SK-N-SH (cell line): ENCODE data around the gene HEMK1.

ENCODE experiments used
- CHD2 ChIP-seq: fragments of 150-350 bp; IDR thresholded peaks from 2 replicates; pipeline ENCODE4 v1.6.1; 2018; ENCODE audit warnings: low read length; ENCODE audit not compliant: partially characterized antibody
- CTCF ChIP-seq: fragments of 200-600 bp; sonication (generic); IDR thresholded peaks from 2 replicates; pipeline ENCODE4 v1.6.1; 2017; ENCODE audit warnings: antibody characterized with exemption, mild to moderate bottlenecking, moderate library complexity
- EZH2phosphoT487 ChIP-seq: fragments of 200-600 bp; sonication (generic); IDR thresholded peaks from 2 replicates; pipeline ENCODE4 v1.6.1; 2017; ENCODE audit warnings: low read depth, mixed run types, mild to moderate bottlenecking, antibody characterized with exemption, moderate library complexity, borderline replicate concordance
- FOXM1 ChIP-seq: IDR thresholded peaks from 2 replicates; pipeline ENCODE4 v1.4.0; 2012; ENCODE audit warnings: low read depth, mild to moderate bottlenecking
- GABPA ChIP-seq: IDR thresholded peaks from 2 replicates; pipeline ENCODE4 v1.4.0; 2012; ENCODE audit warnings: low read depth, mild to moderate bottlenecking
- IRF3 ChIP-seq: fragments of 150-350 bp; IDR thresholded peaks from 2 replicates; pipeline ENCODE4 v1.6.1; 2016; ENCODE audit warnings: mild to moderate bottlenecking, low read depth, low read length
- MAX ChIP-seq: IDR thresholded peaks from 2 replicates; pipeline ENCODE4 v1.4.0; 2012; ENCODE audit warnings: low read depth
- NFIC ChIP-seq: IDR thresholded peaks from 2 replicates; pipeline ENCODE4 v1.4.0; 2012; ENCODE audit warnings: borderline replicate concordance
- PBX3 ChIP-seq: IDR thresholded peaks from 2 replicates; pipeline ENCODE4; 2012
- POLR2AphosphoS5 ChIP-seq: IDR thresholded peaks from 2 replicates; pipeline ENCODE4 v1.6.1; 2012; ENCODE audit warnings: low read depth, low read length
- REST ChIP-seq: IDR thresholded peaks from 2 replicates; pipeline ENCODE4 v1.6.1; 2012; ENCODE audit warnings: mild to moderate bottlenecking, low read depth, low read length, moderate library complexity
- TAF1 ChIP-seq: IDR thresholded peaks from 2 replicates; pipeline ENCODE4 v1.6.1; 2012; ENCODE audit warnings: low read depth, mild to moderate bottlenecking, low read length, moderate library complexity, borderline replicate concordance
- TCF12 ChIP-seq: IDR thresholded peaks from 2 replicates; pipeline ENCODE4 v1.4.0; 2012
- TEAD4 ChIP-seq: IDR thresholded peaks from 2 replicates; pipeline ENCODE4 v1.4.0; 2012; ENCODE audit warnings: mild to moderate bottlenecking, borderline replicate concordance; ENCODE audit not compliant: insufficient read depth

GRCh38 chr3:50539356-50540286, 29.7 kb upstream of the HEMK1 start:
- TF ChIP-seq CHD2 (no peak), CTCF (no peak), REST (no peak), TAF1 (no peak), FOXM1 (no peak), TEAD4 (no peak), NFIC (no peak), POLR2AphosphoS5 (no peak), PBX3 (no peak), IRF3 (no peak), MAX (no peak), EZH2phosphoT487 (no peak), TCF12 (no peak), GABPA (no peak)
